Effector CD8-positive, alpha-beta T cell (primary cell): ENCODE data around the gene LRRN4.

Experiments used
- DNase-seq: peaks from one replicate; lab custom pipeline; 2025; lab: John Stamatoyannopoulos, UW
- total RNA-seq, 4 experiments: gene quantifications; one replicate each; lab custom pipeline; 2026; lab: John Stamatoyannopoulos, UW

LRRN4 gene
- 0 reads per million in 4 experiments for total RNA-seq

DNA sequence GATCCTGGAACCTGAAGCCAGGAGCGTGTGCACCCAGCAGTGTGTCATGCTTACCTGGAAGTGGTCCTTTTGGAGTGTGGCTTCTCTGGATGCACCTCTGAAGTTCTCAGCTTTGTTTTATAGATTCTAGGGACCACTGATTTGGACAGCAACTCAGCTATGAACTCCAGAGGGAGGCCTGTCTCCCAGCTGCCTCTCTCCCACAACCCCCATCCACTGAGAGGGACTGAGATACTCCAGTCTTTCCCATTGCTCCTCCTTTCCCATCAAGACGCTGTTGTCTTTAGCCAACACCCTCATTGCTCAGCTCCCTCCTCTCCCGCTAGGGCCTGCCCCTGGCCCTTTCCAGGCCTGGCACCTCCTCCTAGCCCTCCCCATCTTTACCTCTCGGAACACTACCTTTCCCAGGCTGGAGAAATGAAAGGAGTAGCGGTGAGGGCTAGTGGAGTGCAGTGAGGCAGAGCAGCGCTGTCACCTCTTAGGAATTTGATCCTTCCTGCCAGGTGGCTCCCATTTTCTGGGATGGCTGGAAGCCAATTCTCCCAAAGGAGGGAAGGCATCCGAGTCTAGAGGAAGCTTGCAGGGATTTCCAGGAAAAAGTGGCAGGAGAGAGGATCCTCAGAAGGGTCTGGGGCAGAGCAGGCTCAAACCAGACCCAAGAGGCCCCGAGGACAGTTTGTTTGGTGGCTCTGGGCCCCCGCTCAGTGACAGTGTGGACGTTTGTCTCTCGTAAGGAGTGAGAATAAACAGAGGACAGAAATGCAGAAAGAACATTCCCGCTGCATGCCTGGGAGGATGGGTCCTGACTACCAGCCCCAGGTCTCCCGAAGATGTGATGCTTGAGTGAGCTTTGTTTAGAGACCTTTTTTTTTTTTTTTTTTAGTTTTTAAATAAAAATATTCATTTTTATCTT lies at the start of gene LRRN4:
Gene LRRN4 (minus strand): TSS at position 285 of the 913 bp plus-strand sequence. CDS start 1,261 bp downstream, outside the sequence.
- DNase-seq = no peak

DNA sequence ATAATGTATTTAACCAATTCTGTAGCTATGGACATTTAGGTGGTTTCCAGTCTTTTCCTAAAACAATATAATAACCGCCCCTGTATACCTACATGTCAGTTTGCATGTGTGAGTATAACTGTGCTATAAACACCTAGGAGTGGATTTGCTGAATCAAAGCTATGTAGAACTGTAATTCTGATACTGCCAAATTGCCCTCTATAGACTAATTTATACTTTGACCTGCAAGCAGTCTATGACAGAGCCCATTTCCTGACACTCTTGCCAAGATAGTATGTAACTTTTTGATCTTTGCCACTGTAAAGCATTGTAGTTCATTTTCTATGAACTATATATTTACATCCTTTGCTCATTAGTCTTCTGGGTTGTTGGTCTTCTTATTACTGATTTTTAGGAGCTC lies 49.4 kb upstream of the LRRN4 start:
- no peak for DNase-seq

DNA sequence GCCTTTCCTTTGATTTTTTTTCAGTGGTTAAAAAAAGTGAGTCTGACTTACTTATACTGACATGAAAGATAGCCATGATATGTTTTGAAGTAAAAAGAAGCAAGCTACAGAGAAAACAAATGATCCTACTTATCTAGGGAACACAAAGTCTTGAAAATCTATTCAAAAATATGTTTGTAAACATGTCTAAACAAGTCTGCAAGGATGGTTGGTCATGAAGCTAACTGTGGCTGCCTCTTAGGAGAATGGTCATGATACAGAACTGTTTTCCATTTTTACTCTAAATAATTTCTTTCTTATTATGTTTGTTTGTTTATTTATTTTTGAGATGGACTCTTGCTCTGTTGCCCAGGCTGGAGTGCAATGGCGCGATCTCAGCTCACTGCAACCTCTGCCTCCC lies 47.5 kb upstream of the LRRN4 start:
- no peak for DNase-seq

DNA sequence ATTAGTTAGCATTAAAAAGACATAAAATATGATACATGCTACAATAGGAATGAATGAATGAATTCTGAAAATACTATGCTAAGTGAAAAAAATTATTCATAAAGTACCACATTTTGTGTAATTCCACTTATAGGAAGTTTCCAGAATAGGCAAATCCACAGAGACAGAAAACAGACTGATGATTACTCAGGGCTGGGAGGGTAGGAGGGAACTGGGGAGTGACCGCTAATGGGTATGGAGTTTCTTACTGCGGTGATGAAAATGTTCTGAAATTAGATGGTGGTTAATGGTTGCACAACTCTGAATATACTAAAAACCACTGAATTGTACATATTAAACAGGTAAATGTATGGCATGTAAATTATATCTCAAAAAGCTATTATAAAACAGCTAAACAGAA lies 46.4 kb upstream of the LRRN4 start:
- DNase-seq = no peak

DNA sequence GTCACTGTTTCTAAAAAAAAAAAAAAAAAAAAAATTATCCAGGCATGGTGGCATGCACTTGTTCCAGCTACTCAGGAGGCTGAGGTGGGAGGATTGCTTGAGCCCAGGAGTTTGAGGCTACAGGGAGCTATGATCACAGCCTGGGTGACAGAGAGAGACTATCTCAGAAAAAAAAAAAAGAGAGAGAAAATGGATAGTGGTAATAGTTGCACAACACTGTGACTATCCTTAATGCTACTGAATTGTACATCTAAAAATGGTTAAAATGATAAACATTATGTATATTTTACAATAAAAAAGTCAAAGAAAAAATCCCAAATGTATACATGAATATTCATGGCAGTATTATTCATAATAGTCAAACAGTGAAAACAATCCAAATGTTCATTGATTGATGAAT lies 46.0 kb upstream of the LRRN4 start:
- DNase-seq = no peak

DNA sequence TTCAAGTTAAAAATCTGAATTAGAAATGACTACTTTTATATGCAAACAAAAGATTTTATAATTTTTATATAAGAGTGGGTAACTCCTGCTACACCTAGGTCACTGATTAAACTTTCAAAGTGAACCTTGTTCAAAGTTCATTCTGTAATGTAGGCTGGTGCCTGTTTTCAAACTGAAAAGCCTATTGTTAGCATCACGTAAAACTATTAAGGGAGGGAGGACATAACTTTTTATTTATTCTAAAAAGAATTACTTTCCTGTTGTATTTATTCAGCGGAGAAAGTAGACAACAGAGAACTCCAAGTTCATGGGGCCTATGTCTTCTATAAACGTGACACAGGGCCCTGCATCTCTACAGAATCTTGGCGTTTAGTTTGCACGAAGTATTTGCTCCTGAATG lies 41.5 kb upstream of the LRRN4 start:
- no peak for DNase-seq

DNA sequence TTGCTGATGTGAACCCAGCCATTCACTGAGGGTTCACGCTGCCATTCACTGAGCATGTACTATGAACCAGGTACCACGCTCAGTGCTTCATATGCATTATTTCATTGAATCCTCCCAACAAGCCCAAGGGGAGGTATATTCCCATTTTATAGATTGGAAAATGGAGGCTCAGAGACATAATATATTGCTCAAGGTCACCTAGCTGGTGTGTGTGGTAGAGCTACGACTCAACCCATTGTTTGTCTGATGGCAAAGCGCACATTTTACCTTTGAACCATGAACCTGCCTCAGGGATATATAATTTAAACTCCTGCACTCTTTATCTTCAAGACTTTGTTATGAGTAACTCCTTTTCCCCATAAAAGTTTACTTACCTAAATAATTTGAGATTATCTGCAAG lies 40.7 kb upstream of the LRRN4 start:
- DNase-seq = no peak

DNA sequence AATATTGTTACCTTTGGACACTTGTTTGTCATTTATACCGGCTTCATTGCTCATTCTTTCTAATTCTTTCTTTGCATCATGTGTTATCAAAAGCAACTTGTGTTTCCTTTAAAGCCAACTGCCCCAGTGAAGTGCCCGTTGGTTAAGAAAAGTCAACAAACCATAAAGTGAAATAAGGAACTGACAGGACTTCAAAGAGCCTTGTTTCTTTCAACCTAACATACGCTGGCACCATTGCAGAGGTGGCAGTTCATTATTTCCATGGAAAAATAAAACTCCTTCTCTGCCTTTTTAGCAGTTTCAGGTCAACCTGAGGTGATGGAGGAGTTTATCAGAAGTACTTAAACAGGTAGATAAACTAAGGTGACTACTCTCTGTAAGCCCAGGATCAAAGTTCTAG lies 40.2 kb upstream of the LRRN4 start:
- DNase-seq = no peak

DNA sequence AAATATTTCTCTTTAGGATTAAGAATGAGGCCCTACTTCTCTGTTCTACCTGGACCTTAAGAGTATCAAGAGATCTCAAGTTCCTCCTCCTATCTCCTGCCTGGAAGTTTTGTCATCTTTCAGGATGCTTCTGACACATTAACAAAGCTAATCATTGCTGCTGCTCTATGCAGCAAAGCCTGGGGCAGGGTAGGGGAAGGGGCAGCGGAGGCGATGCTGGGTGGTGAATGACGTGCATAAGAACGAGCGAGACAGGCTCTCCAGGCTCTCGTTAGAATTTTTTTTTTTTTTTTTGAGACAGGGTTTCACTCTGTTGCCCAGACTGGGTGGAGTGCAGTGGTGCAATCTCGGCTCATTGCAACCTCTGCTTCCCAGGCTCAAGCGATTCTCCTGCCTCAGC lies 37.8 kb upstream of the LRRN4 start:
- DNase-seq = no peak

DNA sequence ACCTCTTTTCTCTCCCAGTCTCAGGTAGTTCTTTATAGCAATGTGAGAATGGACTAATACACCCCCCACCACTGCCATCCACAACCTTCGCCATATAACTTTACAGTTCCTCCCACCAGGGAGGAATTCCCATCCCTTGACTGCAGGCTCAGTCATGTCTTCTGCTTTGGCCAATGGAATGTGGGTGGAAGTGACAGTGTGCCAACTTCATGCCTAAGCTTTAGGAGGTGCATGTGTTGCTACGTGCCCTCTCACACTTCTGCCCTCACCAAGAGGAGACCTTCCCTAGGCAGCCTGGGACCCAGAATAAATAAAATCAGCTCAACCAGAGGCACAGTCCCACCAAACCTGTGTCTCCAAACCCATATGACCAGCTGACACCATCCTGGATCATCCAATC lies 33.0 kb upstream of the LRRN4 start:
- DNase-seq = no peak

DNA sequence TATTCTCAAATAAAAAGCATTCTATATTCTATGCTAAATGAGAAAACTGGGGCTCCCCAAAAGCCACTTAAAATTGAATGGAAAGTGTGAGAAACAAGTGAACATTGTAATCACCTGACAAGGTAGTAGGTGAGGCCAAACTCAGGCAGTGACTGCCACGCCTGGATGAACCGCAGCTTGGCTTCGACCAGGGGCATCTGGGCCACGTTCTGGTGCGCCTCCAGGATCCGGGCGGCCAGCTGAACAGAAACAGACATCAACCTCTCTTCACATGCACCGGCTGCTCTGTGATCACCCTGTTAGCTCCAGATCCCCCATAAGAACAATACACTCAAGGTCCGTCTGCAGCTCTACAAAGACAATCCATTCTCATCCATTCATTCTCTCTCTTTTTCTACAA lies 30.1 kb upstream of the LRRN4 start:
- no peak for DNase-seq

DNA sequence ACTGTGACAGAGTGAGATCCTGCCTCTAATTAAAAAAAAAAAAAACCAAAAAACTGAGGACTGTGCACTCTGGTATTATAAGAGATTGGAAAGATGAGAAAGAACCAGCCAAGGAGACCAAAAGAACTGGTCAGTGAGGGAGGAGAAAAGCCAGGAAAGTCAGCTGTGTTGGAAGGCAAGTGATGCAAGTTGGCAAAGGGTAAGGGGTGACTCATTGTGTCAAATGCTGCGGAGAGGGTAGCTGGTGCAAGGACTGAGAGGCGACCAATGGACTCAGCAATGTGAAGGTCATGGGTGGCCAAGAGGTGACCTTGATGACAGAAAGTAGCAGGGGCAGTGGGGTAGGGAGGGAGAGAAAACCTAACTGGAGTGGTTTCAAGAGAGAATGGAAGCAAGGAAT lies 27.4 kb upstream of the LRRN4 start:
- no peak for DNase-seq

DNA sequence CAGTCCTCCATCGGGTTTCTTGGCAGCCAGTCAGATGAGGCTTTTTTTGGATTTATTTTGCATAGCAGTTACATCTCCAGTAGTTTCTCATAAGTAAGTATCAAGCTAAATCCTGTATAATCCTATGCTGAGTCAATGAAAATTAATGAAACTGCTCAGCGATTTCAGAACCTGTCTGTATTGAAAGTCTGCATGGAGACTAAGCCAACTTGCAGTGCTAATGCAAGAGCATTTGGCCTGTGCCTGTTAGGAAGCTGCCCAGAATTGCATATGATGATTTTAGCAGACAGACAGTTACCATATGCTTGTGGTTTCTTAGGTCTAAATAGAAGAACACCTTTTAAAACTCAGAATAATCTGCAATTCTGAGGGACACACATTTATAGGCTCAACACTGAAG lies 25.2 kb upstream of the LRRN4 start:
- DNase-seq = no peak

DNA sequence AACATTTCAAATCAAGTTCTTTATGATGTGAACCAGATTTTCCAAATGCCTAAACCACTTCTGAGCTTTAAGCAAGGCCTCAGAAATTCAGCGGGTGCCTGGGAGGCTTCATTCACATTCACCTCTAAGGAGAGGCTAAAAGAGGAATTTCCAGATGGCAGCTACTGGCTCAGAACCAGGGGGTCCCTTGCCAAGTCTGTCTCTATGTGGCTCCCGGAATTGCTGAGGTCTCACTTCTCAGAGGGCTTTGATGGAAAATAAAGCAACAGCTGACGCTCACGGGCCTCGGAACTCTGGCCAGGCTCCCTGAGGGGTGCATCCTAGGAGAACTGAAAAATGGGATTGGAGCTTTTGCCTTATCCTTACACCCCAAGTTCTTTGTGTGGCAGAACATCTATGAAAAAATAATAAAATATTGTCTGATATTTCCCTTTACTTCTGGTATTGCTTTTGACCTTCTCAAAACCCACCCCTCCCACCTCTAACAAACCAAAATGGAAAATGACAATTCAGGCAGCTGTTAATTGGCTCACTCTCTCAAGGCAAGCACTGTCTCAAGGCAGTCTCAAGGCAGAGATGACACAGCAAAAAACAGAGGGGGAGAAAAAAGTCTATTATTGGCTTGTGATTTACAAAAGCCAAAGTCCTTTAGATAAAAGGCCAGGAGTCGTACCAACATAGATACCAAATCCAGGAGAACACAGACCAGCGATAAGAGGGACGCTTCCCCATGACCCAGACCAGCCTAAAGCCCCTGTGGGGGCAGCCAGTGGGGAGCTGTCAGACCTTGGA lies 21.8 kb upstream of the LRRN4 start:
- no peak for DNase-seq

DNA sequence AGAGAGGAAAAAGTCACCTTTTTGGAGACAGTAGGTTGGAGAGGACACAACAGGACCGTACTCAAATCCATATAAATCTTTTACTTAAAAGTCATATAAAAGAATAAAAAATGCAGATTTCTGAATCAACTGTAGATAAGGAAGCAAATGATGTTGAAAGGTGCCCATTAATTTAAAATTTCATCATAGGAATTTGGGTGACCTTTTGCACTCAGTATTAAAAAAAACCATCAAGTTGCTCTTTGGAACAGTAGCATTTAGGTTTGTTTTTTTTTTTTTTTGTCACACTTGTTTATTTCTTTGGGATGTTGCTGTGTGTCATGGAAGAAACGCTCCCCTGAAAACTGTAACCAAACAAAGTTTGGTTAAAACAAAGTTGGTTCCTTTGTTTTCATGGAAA lies 20.9 kb upstream of the LRRN4 start:
- DNase-seq = no peak

DNA sequence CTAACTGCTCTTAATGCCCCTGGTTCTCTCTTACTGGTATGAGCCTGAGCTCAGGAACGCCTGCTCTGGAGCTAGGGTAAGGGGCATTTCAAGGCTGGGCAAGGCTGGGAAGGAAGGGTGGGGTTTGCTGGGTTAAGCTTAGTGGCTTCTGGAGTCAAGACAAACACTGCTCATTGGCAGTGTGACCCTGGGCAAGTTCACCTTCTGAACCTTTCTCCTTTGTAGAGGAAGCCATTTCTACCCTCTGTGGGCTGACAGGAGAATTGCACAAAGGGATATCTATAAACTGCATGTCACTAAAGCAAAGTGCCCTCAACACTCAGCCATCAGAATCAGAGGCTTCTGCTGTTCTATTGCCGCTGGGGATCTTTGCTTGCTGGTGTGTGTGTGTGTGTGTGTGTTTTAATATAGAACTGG lies 20.3 kb upstream of the LRRN4 start:
- DNase-seq = no peak

DNA sequence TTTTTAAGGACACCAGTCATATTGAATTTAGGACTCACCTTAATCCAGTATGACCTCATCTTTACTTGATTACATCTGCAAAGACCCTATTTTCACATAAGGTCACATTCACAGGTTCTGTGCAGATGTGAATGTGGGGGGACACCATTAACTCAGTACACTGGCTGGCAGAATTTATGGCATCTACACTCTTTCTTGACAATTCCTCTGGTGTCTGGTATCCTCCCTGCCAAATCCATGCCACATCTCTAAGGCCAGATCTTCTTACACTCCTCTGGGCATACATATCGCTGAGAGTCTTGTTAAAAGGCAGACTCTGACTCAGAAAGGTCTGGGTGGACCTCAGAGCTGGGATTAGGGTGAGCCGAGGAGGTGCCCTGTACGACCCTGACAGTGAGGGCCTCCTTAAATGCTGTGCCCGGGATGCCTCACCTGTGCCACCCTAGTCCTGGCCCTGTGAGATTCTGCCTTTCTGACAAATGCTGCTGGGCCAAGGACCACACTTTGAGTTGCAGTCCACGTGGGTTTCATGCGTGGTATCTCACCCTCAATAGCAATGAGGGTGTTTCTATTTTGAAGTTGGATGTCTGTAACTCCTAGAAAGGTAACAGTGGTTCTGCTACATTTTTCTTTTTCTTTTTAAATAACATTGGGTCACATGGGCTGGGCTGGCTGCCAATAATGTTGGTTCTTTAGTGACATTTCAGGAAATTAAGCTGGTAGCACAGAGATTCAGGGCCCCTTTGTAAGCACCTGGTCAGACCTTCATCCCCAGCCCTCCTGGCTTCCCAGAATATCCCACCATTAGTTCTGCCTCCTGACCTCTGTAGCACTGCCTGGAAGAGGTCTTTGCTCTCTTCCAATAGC lies 17.2 kb upstream of the LRRN4 start:
- DNase-seq = no peak

DNA sequence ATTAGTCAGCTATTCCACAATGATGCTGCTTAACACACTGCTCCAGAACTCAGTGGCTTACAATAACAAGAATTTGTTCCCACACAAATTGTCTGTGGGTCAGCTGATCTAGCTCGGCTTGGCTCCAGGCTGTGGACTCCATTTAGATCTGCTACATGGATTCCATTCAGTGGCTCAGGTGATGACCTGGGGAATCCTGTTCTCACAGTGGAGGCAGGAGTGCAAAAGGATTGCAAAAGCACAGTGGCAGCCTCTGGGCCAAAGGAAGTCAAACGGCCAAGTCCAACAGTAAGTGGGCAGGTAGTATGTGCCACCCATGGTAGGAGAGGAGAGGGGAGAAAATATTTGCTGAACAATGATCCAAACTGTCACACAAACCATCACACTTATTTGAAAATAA lies 15.8 kb upstream of the LRRN4 start:
- no peak for DNase-seq

DNA sequence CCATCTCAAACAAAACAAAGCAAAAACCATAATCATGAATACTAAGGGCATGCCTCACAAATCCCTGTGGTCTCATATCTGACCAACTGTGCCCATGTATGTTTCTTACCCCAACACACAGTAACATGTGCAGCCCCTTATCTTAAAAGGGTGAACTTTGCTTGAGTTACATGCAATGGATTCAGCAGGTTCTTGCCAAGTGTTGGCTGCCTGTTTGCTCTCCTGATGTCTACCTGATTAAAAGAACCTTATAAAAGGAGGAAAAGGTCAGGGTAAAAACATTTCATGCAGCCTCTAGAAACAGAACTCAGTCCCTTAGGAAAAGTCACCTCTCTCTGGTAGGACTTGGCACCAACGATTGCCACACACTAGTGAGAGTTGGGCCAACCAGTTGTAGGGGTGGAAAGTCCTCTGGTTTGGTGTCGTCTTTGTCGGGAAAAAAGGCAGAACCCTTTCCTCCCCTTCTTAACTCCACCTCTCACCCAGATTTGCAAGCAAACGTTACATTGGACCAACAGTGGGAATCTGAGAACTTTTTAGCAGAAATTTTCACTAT lies 14.0 kb upstream of the LRRN4 start:
- no peak for DNase-seq

DNA sequence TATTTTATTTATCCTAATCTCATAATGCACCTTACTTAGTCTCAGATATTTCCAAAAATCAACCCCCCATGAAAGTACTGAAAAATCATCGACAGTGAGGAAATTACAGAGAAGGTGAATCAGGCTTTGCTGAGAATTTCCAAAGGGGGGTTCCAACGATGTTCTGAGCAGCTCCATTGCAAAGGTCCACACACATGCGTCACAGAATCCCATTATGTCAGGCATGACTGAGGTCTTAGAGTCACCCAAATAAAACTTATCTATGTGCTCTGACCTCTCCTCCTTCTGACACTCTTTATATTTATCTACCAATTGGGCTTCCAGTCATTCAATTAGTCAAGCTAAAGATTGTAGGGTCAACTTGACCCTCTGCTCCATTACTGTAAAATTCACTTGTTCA lies 12.7 kb upstream of the LRRN4 start:
- DNase-seq = no peak

DNA sequence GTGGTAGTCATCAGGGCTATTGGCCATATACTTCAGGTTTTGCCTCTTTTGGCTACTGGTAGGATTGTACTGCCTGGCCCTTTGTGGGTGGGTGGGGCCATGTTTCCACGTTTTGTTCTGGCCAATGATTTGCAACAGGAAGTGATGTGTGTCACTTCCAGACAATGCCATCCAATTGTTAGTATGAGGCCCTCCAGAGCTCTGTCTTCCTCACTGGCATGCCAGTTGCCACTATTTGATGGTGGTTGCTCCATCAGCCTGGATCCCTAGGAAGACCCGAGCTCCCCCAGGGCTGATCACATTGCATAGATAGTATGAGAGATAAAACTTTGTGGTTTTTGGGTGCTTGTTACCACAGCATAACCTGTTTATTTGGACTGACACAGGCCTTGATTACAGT lies 7.7 kb upstream of the LRRN4 start:
- no peak for DNase-seq

DNA sequence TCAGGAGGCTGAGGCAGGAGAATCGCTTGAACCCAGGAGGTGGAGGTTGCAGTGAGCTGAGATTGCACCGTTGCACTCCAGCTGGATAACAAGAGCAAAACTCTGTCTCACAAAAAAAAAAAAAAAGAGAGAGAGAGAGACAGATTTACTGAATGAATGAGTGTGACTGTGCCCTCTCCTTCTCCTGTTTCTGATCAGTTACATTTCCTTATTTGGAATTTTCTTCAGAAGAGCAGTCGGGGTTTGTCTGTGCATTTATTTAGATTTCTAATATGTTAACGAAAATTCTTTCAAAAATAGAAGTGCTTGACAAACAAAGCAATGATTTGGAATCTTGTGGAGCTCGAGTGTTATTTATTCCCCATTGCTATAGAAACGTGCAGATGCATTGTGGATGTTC lies 6.4 kb upstream of the LRRN4 start:
- no peak for DNase-seq
